K562 (cell line): ENCODE measurements around the gene SNX9. TPM values are rescaled to one million over a fixed set of nuclear protein-coding genes. Genes with fewer than 3 reads are reported as not detected.

Experiments
- AFF1 ChIP-seq, 2 experiments: fragments of 450-650 bp; IDR thresholded peaks; 2 replicates each; pipeline ENCODE4 v1.6.1; 2018; ENCODE audit warnings: mild to moderate bottlenecking in 2 of 2, low read depth in 1 of 2; ENCODE audit not compliant: partially characterized antibody in 2 of 2
- CBX2 ChIP-seq: fragments of 200-600 bp; sonication (generic); IDR thresholded peaks from one replicate; pipeline ENCODE4 v1.6.1; 2012; ENCODE audit warnings: mild to moderate bottlenecking, low read length, inconsistent platforms; ENCODE audit not compliant: insufficient read depth, poor library complexity, severe bottlenecking
- HNRNPLL ChIP-seq: fragments of 200-400 bp; formaldehyde crosslinking; IDR thresholded peaks from 2 replicates; pipeline ENCODE4 v1.6.1; 2017; ENCODE audit warnings: low read length, low read depth, mild to moderate bottlenecking; ENCODE audit not compliant: poor library complexity, severe bottlenecking
- MEIS2 ChIP-seq: fragments of 450-650 bp; IDR thresholded peaks from 2 replicates; pipeline ENCODE4 v1.6.1; 2014; ENCODE audit warnings: mild to moderate bottlenecking; ENCODE audit not compliant: partially characterized antibody
- MXD1 ChIP-seq: fragments of 250-450 bp; sonication (Bioruptor Pico); IDR thresholded peaks from 2 replicates; pipeline ENCODE4 v1.8.0; 2021; ENCODE audit warnings: borderline replicate concordance, mild to moderate bottlenecking, moderate library complexity; ENCODE audit not compliant: poor library complexity, severe bottlenecking
- NFE2 ChIP-seq: IDR thresholded peaks from 2 replicates; pipeline ENCODE4 v1.6.1; 2014; ENCODE audit warnings: antibody characterized with exemption, low read depth
- PTBP1 ChIP-seq: fragments of 200-400 bp; formaldehyde crosslinking; IDR thresholded peaks from 2 replicates; pipeline ENCODE4 v1.6.1; 2017; ENCODE audit warnings: low read depth, low read length
- SIRT6 ChIP-seq: IDR thresholded peaks from one replicate; pipeline ENCODE4 v1.6.1; 2012; ENCODE audit warnings: low read depth, mild to moderate bottlenecking, control low read depth, inconsistent platforms, low read length, moderate library complexity
- SRSF1 ChIP-seq: fragments of 200-400 bp; formaldehyde crosslinking; IDR thresholded peaks from 2 replicates; pipeline ENCODE4 v1.6.1; 2017; ENCODE audit warnings: mild to moderate bottlenecking, low read depth, low read length, moderate library complexity
- TCF7 ChIP-seq: sonication (generic); IDR thresholded peaks from 2 replicates; pipeline ENCODE4 v1.6.1; 2016; ENCODE audit warnings: antibody characterized with exemption, borderline replicate concordance
- TEAD2 ChIP-seq: fragments of 450-650 bp; IDR thresholded peaks from 2 replicates; pipeline ENCODE4 v1.6.1; 2016; ENCODE audit warnings: missing genetic modification characterization, control low read depth, missing compliant biosample characterization
- UBTF ChIP-seq, 2 experiments: IDR thresholded peaks; 2 replicates each; pipeline ENCODE4 v1.6.1; 2012; ENCODE audit warnings: improper control_type of control experiment in 2 of 2, low read depth in 2 of 2, low read length in 2 of 2, borderline replicate concordance in 1 of 2
- ZBTB9 ChIP-seq: fragments of 450-650 bp; formaldehyde crosslinking; IDR thresholded peaks from 2 replicates; pipeline ENCODE4 v1.4.0; 2020; ENCODE audit warnings: mild to moderate bottlenecking, moderate library complexity
- ZNF431 ChIP-seq: sonication (generic); formaldehyde crosslinking; IDR thresholded peaks from 2 replicates; pipeline ENCODE4 v1.8.0; 2022; ENCODE audit warnings: mild to moderate bottlenecking, missing genetic modification reagents
- ZNF444 ChIP-seq: fragments of 250-450 bp; sonication (Bioruptor Pico); IDR thresholded peaks from 2 replicates; pipeline ENCODE4 v1.4.0; 2020; ENCODE audit warnings: mild to moderate bottlenecking, moderate library complexity
- ZNF511 ChIP-seq: sonication (generic); formaldehyde crosslinking; IDR thresholded peaks from 2 replicates; pipeline ENCODE4 v1.8.0; 2022; ENCODE audit warnings: mild to moderate bottlenecking, missing genetic modification reagents
- ZZZ3 ChIP-seq: fragments of 450-650 bp; IDR thresholded peaks from 2 replicates; pipeline ENCODE4 v1.6.1; 2016; ENCODE audit warnings: antibody characterized with exemption, mild to moderate bottlenecking, moderate library complexity
- polyA plus RNA-seq, 8 experiments: library from polyadenylated mRNA; depleted of rRNA in 4 of 8; stranded (reverse) in 5 of 8; unstranded in 3 of 8; fragments of >200 nt; fragmentation: Nextera tagmentation in 2 of 8; fragmentation: Illumina TruSeq in 1 of 8; extraction: Ambion mirVana in 2 of 8; extraction: Trizol in 1 of 8; gene quantifications; 2 replicates each; pipeline versions ENCODE4 v1.2.1 to v1.2.3, GENCODE V29; 2011 to 2014; ENCODE audit warnings: inconsistent platforms in 1 of 8, missing spikeins in 1 of 8
- total RNA-seq, 7 experiments: library from RNA; depleted of rRNA in 6 of 7; stranded (reverse); fragments of >200 nt in 6 of 7; fragmentation: Illumina TruSeq in 2 of 7; extraction: Trizol in 2 of 7; gene quantifications; 2 replicates each; pipeline versions ENCODE4 v1.2.1 to v1.2.3, GENCODE V29; 2011 to 2021; ENCODE audit warnings: low replicate concordance in 1 of 7

Gene SNX9
- total and polyA plus RNA-seq, 9 of the 15 experiments (the other 6 are each of a cell fraction or from before 2014, with no cell fraction given), result 6.0 to 81.7 (median 57.1) TPM

GRCh38 chr6:157841211-157841840 is 18.3 kb downstream of the SNX9 start (continued):
- TF ChIP-seq MXD1 (CRISPR knock-in tag) (no peak), ZZZ3 (no peak), AFF1 (IDR thresholded peaks at IDR 0.05; ENCODE audit: low read depth in 1 of 2, partially characterized antibody in 2 of 2) (no peak), ZBTB9 (CRISPR knock-in tag) (no peak), ZNF444 (CRISPR knock-in tag) (no peak), PTBP1 (no peak), UBTF (IDR thresholded peaks at IDR 0.05; ENCODE audit: borderline replicate concordance in 1 of 2, low read depth in 2 of 2, low read length in 2 of 2) (0 out of 4 replicates have a peak, but pooled peaks of 1 of the 2 experiments have one; percentile 46), CBX2 (no peak), TCF7 (no peak), ZNF431 (CRISPR knock-in tag) (no peak), TEAD2 (tag) (no peak), SIRT6 (no peak), MEIS2 (peak; percentile 46), ZNF511 (CRISPR knock-in tag) (no peak), NFE2 (peak; percentile 37; the same call in 1 of the 2 replicates), SRSF1 (no peak), HNRNPLL (no peak)
